GM12878 (cell line): ENCODE data around the gene MAD1L1. TPM values are rescaled to one million over a fixed set of nuclear protein-coding genes. Genes with fewer than 3 reads are reported as not detected.
A peak's percentile ranks its signal among the peaks of the same experiment; 100 is the strongest.

Experiments
- ATAC-seq: fragments of 200-7000 bp; cut with Tn5 transposase; 3 replicates; pipeline ENCODE4 v1.9.1; 2020; ENCODE audit warnings: mild to moderate bottlenecking, moderate library complexity
- BruUV-seq: library from RNA; stranded (reverse); fragments of 400-500 nt; replicated peaks from 2 replicates; lab custom pipeline; 2021; lab: Mats Ljungman, UMichigan
- CTCF ChIA-PET: fragments of 300-600 bp; sonication (Branson Sonifier 250); formaldehyde crosslinking; extraction: SDS; loops from one replicate; lab custom pipeline; 2021; ENCODE audit warnings: inconsistent platforms; lab: Yijun Ruan, JAX
- POLR2A ChIA-PET: fragments of 350-600 bp; formaldehyde crosslinking; extraction: SDS; loops from one replicate; lab custom pipeline; 2021; ENCODE audit warnings: inconsistent platforms; lab: Charles Lee
- RAD21 ChIA-PET: fragments of 300-600 bp; sonication (Branson Sonifier 250); formaldehyde crosslinking; loops from one replicate; lab custom pipeline; 2023; ENCODE audit warnings: antibody characterized with exemption; ENCODE audit not compliant: unreplicated experiment; lab: Charles Lee
- SMC1A ChIA-PET: fragments of 300-600 bp; sonication (Branson Sonifier 250); formaldehyde crosslinking; loops from one replicate; lab custom pipeline; 2023; ENCODE audit not compliant: unreplicated experiment, uncharacterized antibody; lab: Charles Lee
- DNase-seq: peaks from one replicate; pipeline ENCODE4 v3.0.0-alpha.2; 2011; ENCODE audit warnings: low read depth, low spot score
- FAIRE-seq: peaks from 3 replicates; lab custom pipeline; 2011; peaks lifted over from hg19 to GRCh38; lab: Jason Lieb, UNC
- H2AFZ ChIP-seq: 2 replicates; pipeline ENCODE4 v1.6.0; 2011; ENCODE audit warnings: low read depth, low read length, control low read depth; ENCODE audit not compliant: control insufficient read depth
- H3K27ac ChIP-seq: 2 replicates; pipeline ENCODE4 v1.5.1; 2011; ENCODE audit warnings: control low read depth; ENCODE audit not compliant: control insufficient read depth, insufficient read depth
- H3K27me3 ChIP-seq, 2 experiments: replicated peaks in 1 of 2; 2 replicates each; pipeline versions ENCODE4 v1.6.0 to v1.6.1; 2011; ENCODE audit warnings: low read length in 1 of 2; ENCODE audit not compliant: control insufficient read depth in 2 of 2, insufficient read depth in 2 of 2
- H3K36me3 ChIP-seq, 2 experiments: 2 replicates each; pipeline ENCODE4 v1.5.1; 2011; ENCODE audit warnings: low read length in 1 of 2; ENCODE audit not compliant: control insufficient read depth in 2 of 2, insufficient read depth in 2 of 2
- H3K4me1 ChIP-seq: 2 replicates; pipeline ENCODE4 v1.6.1; 2011; ENCODE audit warnings: mild to moderate bottlenecking, low read length, moderate library complexity, mixed read lengths; ENCODE audit not compliant: control insufficient read depth, insufficient read depth
- H3K4me2 ChIP-seq: 2 replicates; pipeline ENCODE4 v1.6.0; 2011; ENCODE audit warnings: control low read depth; ENCODE audit not compliant: control insufficient read depth, insufficient read depth
- H3K4me3 ChIP-seq: fragments of 200-600 bp; sonication (generic); 2 replicates; pipeline ENCODE4 v1.5.1; 2016
- H3K79me2 ChIP-seq: 2 replicates; pipeline ENCODE4 v1.6.0; 2011; ENCODE audit warnings: low read length; ENCODE audit not compliant: control insufficient read depth, insufficient read depth
- H3K9ac ChIP-seq: 2 replicates; pipeline ENCODE4 v1.8.0; 2011; ENCODE audit warnings: low read length, control low read depth, mixed read lengths; ENCODE audit not compliant: control insufficient read depth, insufficient read depth
- H3K9me3 ChIP-seq: replicated peaks from 3 replicates; pipeline ENCODE4 v1.5.1; 2011; ENCODE audit warnings: mild to moderate bottlenecking, low read length; ENCODE audit not compliant: control insufficient read depth, insufficient read depth
- H4K20me1 ChIP-seq: 2 replicates; pipeline ENCODE4 v1.6.0; 2011; ENCODE audit not compliant: control insufficient read depth, insufficient read depth
- MYB ChIP-seq: fragments of 150-350 bp; IDR thresholded peaks from 2 replicates; pipeline ENCODE4 v1.6.1; 2014; ENCODE audit warnings: mild to moderate bottlenecking, low read depth, low read length, borderline replicate concordance
- NFYA ChIP-seq: IDR thresholded peaks from 2 replicates; pipeline ENCODE4 v1.6.1; 2011; ENCODE audit warnings: low read depth, mild to moderate bottlenecking, low read length, improper control_type of control experiment, borderline replicate concordance
- POLR2A ChIP-seq: IDR thresholded peaks from 2 replicates; pipeline ENCODE4 v1.6.1; 2011; ENCODE audit warnings: low read depth, mild to moderate bottlenecking, low read length
- SREBF1 ChIP-seq: IDR thresholded peaks from 2 replicates; pipeline ENCODE4 v1.6.1; 2012; ENCODE audit warnings: mild to moderate bottlenecking, low read length
- SUPT20H ChIP-seq: IDR thresholded peaks from 2 replicates; pipeline ENCODE4 v1.6.1; 2011; ENCODE audit warnings: low read depth, mild to moderate bottlenecking, low read length, moderate library complexity, borderline replicate concordance; ENCODE audit not compliant: control insufficient read depth
- TCF3 ChIP-seq: IDR thresholded peaks from 2 replicates; pipeline ENCODE4 v1.6.1; 2012; ENCODE audit warnings: low read depth, mild to moderate bottlenecking, low read length, borderline replicate concordance; ENCODE audit not compliant: insufficient read depth
- YBX1 ChIP-seq: fragments of 450-650 bp; IDR thresholded peaks from 2 replicates; pipeline ENCODE4 v1.6.1; 2016; ENCODE audit warnings: antibody characterized with exemption
- ZNF24 ChIP-seq: fragments of 450-650 bp; IDR thresholded peaks from 2 replicates; pipeline ENCODE4 v1.6.1; 2017; ENCODE audit warnings: antibody characterized with exemption, mild to moderate bottlenecking
- WGBS: methylation state at CpG from one replicate; pipeline ENCODE4 v1.1.6; 2016; ENCODE audit warnings: low lambda C conversion rate; ENCODE audit not compliant: insufficient replicate concordance, insufficient coverage; ENCODE audit errors: missing lambda C conversion rate; 5-methylcytosine and 5-hydroxymethylcytosine counted together
- in situ Hi-C: fragments of 300-500 bp; cut with MboI; formaldehyde crosslinking; loops from 9 replicates; pipeline ENCODE4 v1.14.3; 2018; ENCODE audit warnings: mixed read lengths
- intact Hi-C: fragments of 100-400 bp; cut with micrococcal nuclease; formaldehyde crosslinking; loops from one replicate; pipeline ENCODE4 v1.14.2; 2022; ENCODE audit not compliant: unreplicated experiment
- polyA plus RNA-seq, 11 experiments: library from polyadenylated mRNA; depleted of rRNA in 4 of 11; unstranded in 6 of 11; stranded (reverse) in 5 of 11; fragments of >200 nt; fragmentation: Nextera tagmentation in 4 of 11; fragmentation: Illumina TruSeq in 1 of 11; extraction: Ambion mirVana in 4 of 11; extraction: Trizol in 1 of 11; gene quantifications; 1 replicate in 1 of 11; 2 replicates in 10 of 11; pipeline versions ENCODE4 v1.2.1 to v1.2.3, GENCODE V29; 2011 to 2016; ENCODE audit warnings: inconsistent platforms in 2 of 11, missing spikeins in 2 of 11, low read depth in 1 of 11
- total RNA-seq, 4 experiments: library from RNA; depleted of rRNA in 3 of 4; stranded (reverse); fragments of >200 nt in 3 of 4; fragmentation: Illumina TruSeq in 1 of 4; extraction: Trizol in 1 of 4; gene quantifications; 2 replicates each; pipeline versions ENCODE4 v1.2.1 to v1.2.3, GENCODE V29; 2013 to 2021
- TF ChIP-seq, protein P1 (sequence below): fragments of 450-650 bp; IDR thresholded peaks from 2 replicates; pipeline ENCODE4 v1.6.1; 2017; ENCODE audit warnings: low read depth, mild to moderate bottlenecking, moderate library complexity
- TF ChIP-seq, protein P2 (sequence below): IDR thresholded peaks from 2 replicates; pipeline ENCODE4 v1.6.1; 2012; ENCODE audit warnings: low read length, inconsistent platforms
- TF ChIP-seq, protein P3 (sequence below), 3 experiments: IDR thresholded peaks in 2 of 3; conservative IDR thresholded peaks in 1 of 3; 2 replicates each; pipeline ENCODE4 v1.5.1; 2011; ENCODE audit warnings: low read depth in 3 of 3, low read length in 3 of 3, mild to moderate bottlenecking in 3 of 3, control low read depth in 2 of 3, moderate library complexity in 2 of 3, inconsistent platforms in 1 of 3, mixed read lengths in 1 of 3; ENCODE audit not compliant: control insufficient read depth in 2 of 3, insufficient read depth in 1 of 3; ENCODE audit errors: extremely low read depth in 1 of 3
- TF ChIP-seq, protein P4 (sequence below): fragments of 450-650 bp; IDR thresholded peaks from 2 replicates; pipeline ENCODE4 v1.6.1; 2016; ENCODE audit warnings: mild to moderate bottlenecking

The MAD1L1 gene
- total and polyA plus RNA-seq, 10 of the 15 experiments (the other 5 are each of a cell fraction or from before 2014, with no cell fraction given) = 2.2 to 76.8 (median 38.3) TPM

DNA sequence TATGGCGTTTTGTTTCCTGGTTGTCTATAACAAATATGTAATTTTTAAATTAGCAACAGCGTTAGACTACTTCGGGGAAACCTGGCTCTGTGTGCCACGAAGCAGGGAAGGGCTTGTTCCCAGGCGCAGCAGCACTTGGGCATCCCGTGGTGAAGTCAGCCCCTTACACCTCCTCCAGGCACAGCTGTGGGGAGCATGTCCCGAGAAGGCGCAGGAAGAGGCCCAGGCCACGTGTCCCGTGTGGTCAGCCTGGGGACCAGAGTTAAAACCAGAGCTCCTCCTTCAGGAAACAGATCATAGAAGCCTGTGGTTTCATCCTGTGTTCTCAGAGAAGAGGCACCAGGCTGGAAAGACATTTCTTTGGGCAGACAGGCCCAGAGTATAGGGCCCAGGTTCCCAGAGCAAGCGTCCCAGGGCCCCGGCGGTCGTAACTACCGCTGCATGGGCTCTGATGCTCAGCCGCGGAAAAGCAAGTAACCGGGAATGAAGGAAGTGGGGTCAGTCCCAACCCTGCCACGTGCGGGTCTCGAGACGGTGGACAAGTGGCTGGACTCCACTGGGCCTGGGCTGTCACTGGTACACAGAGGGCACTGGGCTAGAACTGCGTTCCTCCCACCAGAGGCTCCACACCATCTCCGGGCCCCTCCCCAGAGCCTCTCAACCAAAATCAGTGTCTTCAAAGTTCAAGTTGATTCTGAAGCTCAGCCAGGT, 16.4 kb upstream of the MAD1L1 start (continued):
- TF ChIP-seq, protein P1, sequence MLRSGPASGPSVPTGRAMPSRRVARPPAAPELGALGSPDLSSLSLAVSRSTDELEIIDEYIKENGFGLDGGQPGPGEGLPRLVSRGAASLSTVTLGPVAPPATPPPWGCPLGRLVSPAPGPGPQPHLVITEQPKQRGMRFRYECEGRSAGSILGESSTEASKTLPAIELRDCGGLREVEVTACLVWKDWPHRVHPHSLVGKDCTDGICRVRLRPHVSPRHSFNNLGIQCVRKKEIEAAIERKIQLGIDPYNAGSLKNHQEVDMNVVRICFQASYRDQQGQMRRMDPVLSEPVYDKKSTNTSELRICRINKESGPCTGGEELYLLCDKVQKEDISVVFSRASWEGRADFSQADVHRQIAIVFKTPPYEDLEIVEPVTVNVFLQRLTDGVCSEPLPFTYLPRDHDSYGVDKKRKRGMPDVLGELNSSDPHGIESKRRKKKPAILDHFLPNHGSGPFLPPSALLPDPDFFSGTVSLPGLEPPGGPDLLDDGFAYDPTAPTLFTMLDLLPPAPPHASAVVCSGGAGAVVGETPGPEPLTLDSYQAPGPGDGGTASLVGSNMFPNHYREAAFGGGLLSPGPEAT = peak; percentile 45; the same call in 1 of the 2 replicates
- TF ChIP-seq NFYA = no peak

DNA sequence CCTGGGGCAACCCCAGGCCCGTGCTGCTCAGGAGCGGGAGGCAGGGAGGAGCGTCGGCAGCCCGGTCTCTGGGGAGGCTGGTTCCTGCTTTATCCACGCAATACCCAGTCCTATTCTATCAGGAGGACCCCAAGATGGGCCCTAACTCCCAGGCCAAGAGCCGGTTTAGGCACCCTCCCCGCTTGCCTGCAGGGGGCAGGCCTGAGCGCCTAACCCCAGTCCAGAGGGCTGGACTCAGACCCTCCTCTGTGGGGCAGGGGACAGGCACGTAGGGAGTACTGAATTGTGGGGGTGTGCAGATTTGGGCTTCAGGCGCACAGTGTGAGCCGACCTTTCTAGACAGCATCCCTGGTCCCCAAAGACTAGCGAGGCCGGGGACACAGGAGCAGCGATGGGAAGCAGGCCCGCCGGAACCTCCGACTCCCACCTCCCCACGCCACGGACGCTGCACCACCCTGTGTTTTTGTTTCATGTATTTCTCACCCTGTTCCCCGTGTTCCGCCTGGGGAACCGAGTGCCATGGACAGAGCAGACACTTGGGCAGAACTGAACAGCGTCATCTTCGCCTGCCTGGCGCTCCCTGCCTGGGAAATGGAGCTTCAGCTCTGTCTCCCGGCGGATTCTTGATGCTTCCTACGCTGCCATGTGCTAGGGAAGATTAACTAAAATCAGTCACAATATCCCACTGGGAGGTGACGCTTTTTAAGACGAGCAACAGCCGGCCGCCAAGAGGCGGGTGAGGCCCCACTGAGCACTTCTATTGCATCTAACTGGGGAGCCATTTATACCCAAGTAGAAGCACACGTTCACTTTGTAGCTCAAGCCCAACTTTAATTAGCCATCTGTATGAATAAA, 14.6 kb upstream of the MAD1L1 start:
- Histone ChIP-seq H3K9me3 (no peaks in the 10 kb centered on the region; the same call in 2 of the 3 replicates), H3K27me3 (no peaks in the 10 kb centered on the region), H4K20me1 (no peaks in the 10 kb centered on the region), H3K4me2 (no peak overlapping the region), H3K4me1 (peaks cover 44% of the 10 kb centered on the region), H3K36me3 (peaks cover under 1 to 3% of the 10 kb centered on the region in 2 experiments; a peak in 3 of 4 replicates), H3K9ac (no peak overlapping the region), H3K27ac (no peak overlapping the region), H3K79me2 (peaks cover 2% of the 10 kb centered on the region), H3K4me3 (no peak overlapping the region), H2AFZ (no peak overlapping the region)
- in situ Hi-C loops (loop anchor here (5.0 kb wide), 1 partner anchor 100 kb away; no protein-coding TSS in a partner anchor), intact Hi-C loops (loop anchor here (2.0 kb wide), 1 partner anchor 101 kb away; no protein-coding TSS in a partner anchor)
- FAIRE-seq (no peak), DNase-seq (no peak), ATAC-seq (peak; percentile 39)
- WGBS = 76% methylated on average over 36 of the region's 36 CpGs
- ChIA-PET POLR2A (interaction anchor here (1.2 kb wide), 2 partner anchors 10 to 159 kb away, joined by 4 to 5 read pairs; no protein-coding TSS in a partner anchor), CTCF (interaction anchor here (0.6 to 2.7 kb wide), 10 partner anchors 13 to 221 kb away, joined by 3 to 21 read pairs (median 4); no protein-coding TSS in a partner anchor), RAD21 (interaction anchor here (1.2 to 3.5 kb wide), 2 partner anchors 11 to 101 kb away, joined by 4 to 20 read pairs; no protein-coding TSS in a partner anchor), SMC1A (interaction anchor here (1.4 to 3.5 kb wide), 7 partner anchors 9 to 99 kb away, joined by 3 to 27 read pairs (median 8); no protein-coding TSS in a partner anchor)
- BruUV-seq = no TSS peak
- TF ChIP-seq, protein P2, sequence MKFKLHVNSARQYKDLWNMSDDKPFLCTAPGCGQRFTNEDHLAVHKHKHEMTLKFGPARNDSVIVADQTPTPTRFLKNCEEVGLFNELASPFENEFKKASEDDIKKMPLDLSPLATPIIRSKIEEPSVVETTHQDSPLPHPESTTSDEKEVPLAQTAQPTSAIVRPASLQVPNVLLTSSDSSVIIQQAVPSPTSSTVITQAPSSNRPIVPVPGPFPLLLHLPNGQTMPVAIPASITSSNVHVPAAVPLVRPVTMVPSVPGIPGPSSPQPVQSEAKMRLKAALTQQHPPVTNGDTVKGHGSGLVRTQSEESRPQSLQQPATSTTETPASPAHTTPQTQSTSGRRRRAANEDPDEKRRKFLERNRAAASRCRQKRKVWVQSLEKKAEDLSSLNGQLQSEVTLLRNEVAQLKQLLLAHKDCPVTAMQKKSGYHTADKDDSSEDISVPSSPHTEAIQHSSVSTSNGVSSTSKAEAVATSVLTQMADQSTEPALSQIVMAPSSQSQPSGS = no peak
- TF ChIP-seq POLR2A (peak; percentile 48), YBX1 (no peak), ZNF24 (no peak), TCF3 (0 out of 2 replicates have a peak, but pooled peaks have one; percentile 7), MYB (no peak), SUPT20H (no peak), SREBF1 (no peak)
- TF ChIP-seq, protein P3, sequence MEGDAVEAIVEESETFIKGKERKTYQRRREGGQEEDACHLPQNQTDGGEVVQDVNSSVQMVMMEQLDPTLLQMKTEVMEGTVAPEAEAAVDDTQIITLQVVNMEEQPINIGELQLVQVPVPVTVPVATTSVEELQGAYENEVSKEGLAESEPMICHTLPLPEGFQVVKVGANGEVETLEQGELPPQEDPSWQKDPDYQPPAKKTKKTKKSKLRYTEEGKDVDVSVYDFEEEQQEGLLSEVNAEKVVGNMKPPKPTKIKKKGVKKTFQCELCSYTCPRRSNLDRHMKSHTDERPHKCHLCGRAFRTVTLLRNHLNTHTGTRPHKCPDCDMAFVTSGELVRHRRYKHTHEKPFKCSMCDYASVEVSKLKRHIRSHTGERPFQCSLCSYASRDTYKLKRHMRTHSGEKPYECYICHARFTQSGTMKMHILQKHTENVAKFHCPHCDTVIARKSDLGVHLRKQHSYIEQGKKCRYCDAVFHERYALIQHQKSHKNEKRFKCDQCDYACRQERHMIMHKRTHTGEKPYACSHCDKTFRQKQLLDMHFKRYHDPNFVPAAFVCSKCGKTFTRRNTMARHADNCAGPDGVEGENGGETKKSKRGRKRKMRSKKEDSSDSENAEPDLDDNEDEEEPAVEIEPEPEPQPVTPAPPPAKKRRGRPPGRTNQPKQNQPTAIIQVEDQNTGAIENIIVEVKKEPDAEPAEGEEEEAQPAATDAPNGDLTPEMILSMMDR (IDR thresholded peaks at IDR 0.05 in 2 of 3, conservative IDR thresholded peaks at IDR 0.05 in 1 of 3; ENCODE audit: control insufficient read depth in 2 of 3, extremely low read depth in 1 of 3, insufficient read depth in 1 of 3, low read depth in 3 of 3, low read length in 3 of 3) = peak; percentile 47 to 78 (median 64)
- TF ChIP-seq, protein P4, sequence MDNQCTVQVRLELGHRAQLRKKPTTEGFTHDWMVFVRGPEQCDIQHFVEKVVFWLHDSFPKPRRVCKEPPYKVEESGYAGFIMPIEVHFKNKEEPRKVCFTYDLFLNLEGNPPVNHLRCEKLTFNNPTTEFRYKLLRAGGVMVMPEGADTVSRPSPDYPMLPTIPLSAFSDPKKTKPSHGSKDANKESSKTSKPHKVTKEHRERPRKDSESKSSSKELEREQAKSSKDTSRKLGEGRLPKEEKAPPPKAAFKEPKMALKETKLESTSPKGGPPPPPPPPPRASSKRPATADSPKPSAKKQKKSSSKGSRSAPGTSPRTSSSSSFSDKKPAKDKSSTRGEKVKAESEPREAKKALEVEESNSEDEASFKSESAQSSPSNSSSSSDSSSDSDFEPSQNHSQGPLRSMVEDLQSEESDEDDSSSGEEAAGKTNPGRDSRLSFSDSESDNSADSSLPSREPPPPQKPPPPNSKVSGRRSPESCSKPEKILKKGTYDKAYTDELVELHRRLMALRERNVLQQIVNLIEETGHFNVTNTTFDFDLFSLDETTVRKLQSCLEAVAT = no peak
